ENCODE measurements around the gene BCL6B.

DNA sequence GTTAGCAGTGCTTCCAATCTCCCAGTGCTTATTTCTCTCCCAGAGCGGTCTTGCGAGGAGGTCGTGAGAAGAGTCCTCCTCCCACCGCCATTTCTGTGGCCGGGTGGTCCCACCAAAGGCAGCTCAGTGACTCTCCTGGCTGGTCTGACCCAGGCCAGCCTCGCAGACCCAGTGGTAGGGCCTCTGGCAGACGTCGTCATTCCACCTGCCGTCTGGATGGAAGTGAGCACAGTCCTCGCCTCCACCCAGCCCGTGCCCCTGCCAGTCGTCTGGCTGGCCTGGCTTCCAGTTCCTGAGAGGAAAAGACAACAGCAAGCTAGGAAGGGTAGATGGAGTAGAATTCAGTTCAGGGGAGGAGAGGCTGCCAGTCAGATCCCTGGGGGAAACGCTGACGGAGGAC lies 52.1 kb downstream of the BCL6B start:
- TF ChIP-seq POLR2AphosphoS5 (IDR thresholded peaks at IDR 0.05; ENCODE audit: low read depth, low read length) (no peak), POLR2A (IDR thresholded peaks at IDR 0.05; ENCODE audit: low read depth, low read length) (no peak), TAF1 (IDR thresholded peaks at IDR 0.05; ENCODE audit: borderline replicate concordance, low read depth, low read length) (no peak)
